DND-41 (cell line): Measurements from ENCODE around the gene PCDH9.

Experiments
- EZH2 ChIP-seq: IDR thresholded peaks from 3 replicates; pipeline ENCODE4 v1.6.1; 2012; ENCODE audit warnings: borderline replicate concordance, low read depth, mild to moderate bottlenecking, moderate library complexity, low read length, inconsistent platforms; ENCODE audit not compliant: severe bottlenecking
- TF ChIP-seq, protein P1 (sequence below): IDR thresholded peaks from 2 replicates; pipeline ENCODE4 v1.5.1; 2012; ENCODE audit warnings: borderline replicate concordance, low read length, moderate library complexity, mild to moderate bottlenecking; ENCODE audit not compliant: poor library complexity, severe bottlenecking; ENCODE audit errors: extremely low read depth

DNA sequence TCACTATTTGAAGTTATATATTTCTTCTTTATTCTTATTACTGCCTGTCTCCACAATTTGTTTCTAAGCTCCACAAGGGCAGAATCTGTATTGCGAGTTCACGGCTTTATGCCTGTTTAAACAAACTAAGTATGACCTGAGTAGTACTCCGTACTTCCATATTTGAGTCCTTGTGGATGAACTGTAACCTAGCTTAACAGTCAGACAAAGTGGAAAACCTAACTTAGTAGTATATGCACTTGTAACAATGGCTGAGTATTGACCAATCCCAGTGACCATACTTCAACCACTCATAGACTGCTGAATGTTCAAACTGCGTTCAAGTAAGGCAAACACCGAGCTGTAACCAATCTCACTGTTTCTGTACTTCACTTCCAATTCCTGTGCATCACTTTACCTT lies 292.7 kb downstream of the PCDH9 start:
- TF ChIP-seq, protein P1, sequence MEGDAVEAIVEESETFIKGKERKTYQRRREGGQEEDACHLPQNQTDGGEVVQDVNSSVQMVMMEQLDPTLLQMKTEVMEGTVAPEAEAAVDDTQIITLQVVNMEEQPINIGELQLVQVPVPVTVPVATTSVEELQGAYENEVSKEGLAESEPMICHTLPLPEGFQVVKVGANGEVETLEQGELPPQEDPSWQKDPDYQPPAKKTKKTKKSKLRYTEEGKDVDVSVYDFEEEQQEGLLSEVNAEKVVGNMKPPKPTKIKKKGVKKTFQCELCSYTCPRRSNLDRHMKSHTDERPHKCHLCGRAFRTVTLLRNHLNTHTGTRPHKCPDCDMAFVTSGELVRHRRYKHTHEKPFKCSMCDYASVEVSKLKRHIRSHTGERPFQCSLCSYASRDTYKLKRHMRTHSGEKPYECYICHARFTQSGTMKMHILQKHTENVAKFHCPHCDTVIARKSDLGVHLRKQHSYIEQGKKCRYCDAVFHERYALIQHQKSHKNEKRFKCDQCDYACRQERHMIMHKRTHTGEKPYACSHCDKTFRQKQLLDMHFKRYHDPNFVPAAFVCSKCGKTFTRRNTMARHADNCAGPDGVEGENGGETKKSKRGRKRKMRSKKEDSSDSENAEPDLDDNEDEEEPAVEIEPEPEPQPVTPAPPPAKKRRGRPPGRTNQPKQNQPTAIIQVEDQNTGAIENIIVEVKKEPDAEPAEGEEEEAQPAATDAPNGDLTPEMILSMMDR: no peak
- no peak for TF ChIP-seq EZH2
